ENCODE results near the gene RAD51.

GRCh38 chr15:40739854-40740253, 44.9 kb downstream of the RAD51 start:
- TF ChIP-seq CTCF (IDR thresholded peaks at IDR 0.05) (no peak), POLR2A (IDR thresholded peaks at IDR 0.05) (no peak), EP300 (IDR thresholded peaks at IDR 0.05) (no peak), POLR2AphosphoS5 (IDR thresholded peaks at IDR 0.05) (no peak)
